ENCODE data around the gene SPART. TPM values are rescaled to one million over a fixed set of nuclear protein-coding genes. Genes with fewer than 3 reads are reported as not detected.

SPART gene
- total RNA-seq, 2 donors from 2014 or later = 5.0 to 11.4 TPM

GRCh38 chr13:36358175-36358718 is 12.1 kb upstream of the SPART start:
- no peaks in the 10 kb centered on the region for H3K36me3 ChIP-seq
- intact Hi-C loops (cut with DNase I) = no loop called here
- DNase-seq = no peak
- H3K4me3 ChIP-seq = no peak overlapping the region
- no peaks in the 10 kb centered on the region for H3K4me1 ChIP-seq
- H3K9me3 ChIP-seq = no peaks in the 10 kb centered on the region
- no peak overlapping the region for H3K9ac ChIP-seq (ENCODE audit: low read depth in 2 of 2, low read length in 2 of 2)
- no peaks in the 10 kb centered on the region for H3K27me3 ChIP-seq
- no peak overlapping the region for H3K27ac ChIP-seq
- TF ChIP-seq CTCF (IDR thresholded peaks at IDR 0.05) = no peak

GRCh38 chr13:36357692-36358091 is 11.5 kb upstream of the SPART start:
- Histone ChIP-seq H3K4me3 (no peak overlapping the region), H3K27me3 (no peaks in the 10 kb centered on the region), H3K9me3 (no peaks in the 10 kb centered on the region), H3K27ac (no peak overlapping the region), H3K36me3 (no peaks in the 10 kb centered on the region), H3K4me1 (no peaks in the 10 kb centered on the region), H3K9ac (ENCODE audit: low read depth in 2 of 2, low read length in 2 of 2) (no peak overlapping the region)
- no peak for TF ChIP-seq CTCF (IDR thresholded peaks at IDR 0.05)
- no peak for DNase-seq
- intact Hi-C loops (cut with DNase I) = no loop called here

GRCh38 chr13:36357231-36357630 is 11.0 kb upstream of the SPART start:
- no peak for TF ChIP-seq CTCF (IDR thresholded peaks at IDR 0.05)
- no peak for DNase-seq

GRCh38 chr13:36356058-36356457 is 9.9 kb upstream of the SPART start:
- Histone ChIP-seq H3K36me3 (no peaks in the 10 kb centered on the region), H3K4me1 (no peaks in the 10 kb centered on the region), H3K4me3 (no peak overlapping the region), H3K9ac (ENCODE audit: low read depth in 2 of 2, low read length in 2 of 2) (no peak overlapping the region), H3K9me3 (no peaks in the 10 kb centered on the region), H3K27me3 (no peaks in the 10 kb centered on the region), H3K27ac (no peak overlapping the region)
- no peak for TF ChIP-seq CTCF (IDR thresholded peaks at IDR 0.05)
- DNase-seq = no peak
- intact Hi-C loops (cut with DNase I) = no loop called here

More at GRCh38 chr13:36357231-36357630, 11.0 kb upstream of the SPART start:
- Histone ChIP-seq H3K9me3 (no peaks in the 10 kb centered on the region), H3K36me3 (no peaks in the 10 kb centered on the region), H3K9ac (ENCODE audit: low read depth in 2 of 2, low read length in 2 of 2) (no peak overlapping the region), H3K4me3 (no peak overlapping the region), H3K27me3 (no peaks in the 10 kb centered on the region), H3K4me1 (no peaks in the 10 kb centered on the region), H3K27ac (no peak overlapping the region)
- intact Hi-C loops (cut with DNase I) = no loop called here

DNA sequence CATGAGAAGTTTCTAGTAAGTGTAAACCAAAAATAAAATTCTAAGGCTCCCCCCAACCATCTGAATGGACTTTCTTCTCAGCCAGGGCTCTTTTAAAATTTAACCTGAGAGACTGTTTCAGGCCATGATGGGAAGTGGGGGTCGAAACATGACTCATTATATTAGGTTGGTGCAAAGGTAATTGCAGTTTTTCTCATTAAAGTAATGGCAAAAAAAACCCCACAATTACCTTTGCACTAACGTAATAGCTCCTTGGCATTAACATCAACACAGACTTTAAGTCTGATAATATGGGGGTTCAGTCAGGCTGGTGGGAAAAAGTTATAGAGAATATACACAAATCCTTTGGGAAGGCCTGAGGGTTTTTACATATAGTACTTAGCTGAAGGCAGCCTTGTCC is 9.4 kb upstream of the SPART start:
- no peaks in the 10 kb centered on the region for H3K4me1 ChIP-seq
- H3K36me3 ChIP-seq = no peaks in the 10 kb centered on the region
- intact Hi-C loops (cut with DNase I) = no loop called here
- no peak overlapping the region for H3K9ac ChIP-seq (ENCODE audit: low read depth in 2 of 2, low read length in 2 of 2)
- H3K27ac ChIP-seq = no peak overlapping the region
- no peaks in the 10 kb centered on the region for H3K9me3 ChIP-seq
- TF ChIP-seq CTCF (IDR thresholded peaks at IDR 0.05) = no peak
- no peaks in the 10 kb centered on the region for H3K27me3 ChIP-seq
- no peak overlapping the region for H3K4me3 ChIP-seq
- no peak for DNase-seq
